ENCODE data around the gene STXBP2. TPM values are rescaled to one million over a fixed set of nuclear protein-coding genes. Genes with fewer than 3 reads are reported as not detected.

Gene STXBP2
- total RNA-seq, 1 experiment from 2014 or later = 141 TPM

DNA sequence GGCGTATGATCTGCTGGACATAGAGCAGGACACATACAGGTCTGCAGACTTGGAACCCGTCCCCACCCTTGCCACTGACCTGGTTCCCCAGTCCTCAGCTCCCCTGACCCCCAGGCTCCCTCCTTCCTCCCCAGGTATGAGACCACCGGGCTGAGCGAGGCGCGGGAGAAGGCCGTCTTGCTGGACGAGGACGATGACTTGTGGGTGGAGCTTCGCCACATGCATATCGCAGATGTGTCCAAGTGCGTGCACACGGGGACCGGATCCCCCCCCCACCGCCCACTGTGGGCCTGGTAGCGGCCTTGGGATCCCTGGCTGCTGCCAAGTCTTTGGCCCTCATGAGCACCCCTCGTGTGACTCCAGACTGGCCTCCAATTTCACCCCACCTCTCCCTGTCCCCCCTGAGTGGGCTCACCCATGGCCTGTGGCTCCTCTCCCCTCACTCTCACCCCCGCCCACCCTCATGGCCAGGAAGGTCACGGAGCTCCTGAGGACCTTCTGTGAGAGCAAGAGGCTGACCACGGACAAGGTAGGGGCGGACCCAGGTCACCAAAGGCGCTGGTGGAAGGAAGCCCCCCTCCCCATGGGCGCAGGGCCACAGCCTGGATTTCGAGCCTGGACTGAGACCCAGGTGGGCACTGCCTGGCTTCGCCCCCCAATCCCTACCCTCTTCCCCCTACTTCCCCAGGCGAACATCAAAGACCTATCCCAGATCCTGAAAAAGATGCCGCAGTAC is 5.6 kb downstream of the STXBP2 start (continued):
- TF ChIP-seq CBX3 (IDR thresholded peaks at IDR 0.05; ENCODE audit: low read depth) = no peak

DNA sequence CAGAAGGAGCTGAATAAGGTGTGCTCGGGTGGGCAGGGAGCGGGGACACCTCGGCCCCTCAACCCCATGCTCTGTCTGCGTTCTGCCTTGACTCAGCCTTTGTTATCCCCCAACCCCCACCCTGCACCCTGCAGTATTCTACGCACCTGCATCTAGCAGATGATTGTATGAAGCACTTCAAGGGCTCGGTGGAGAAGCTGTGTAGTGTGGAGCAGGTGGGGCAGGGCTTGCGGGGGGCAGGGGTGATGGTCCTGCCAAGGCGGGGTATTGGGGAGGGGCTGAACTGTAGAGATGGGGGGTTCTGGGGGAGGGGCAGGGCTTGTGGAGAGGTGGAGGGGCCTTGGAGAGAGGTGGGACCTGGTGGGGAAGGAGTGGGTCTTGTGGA is 6.1 kb downstream of the STXBP2 start:
- CTCF ChIA-PET = interaction anchor here (1.3 kb wide), 1 partner anchor 157 kb away, joined by 4 read pairs; no protein-coding TSS in a partner anchor
- Histone ChIP-seq H3K9ac (ENCODE audit: low read length) (no peak overlapping the region), H3K79me2 (ENCODE audit: insufficient read depth, low read length) (peaks cover 9% of the 10 kb centered on the region), H3K9me2 (ENCODE audit: insufficient read depth) (no peaks in the 10 kb centered on the region), H3K36me3 (ENCODE audit: control insufficient read depth in 1 of 2, insufficient read depth in 2 of 2, low read length in 2 of 2) (peaks cover 0 to 11% of the 10 kb centered on the region in 2 experiments; a peak in 1 of 4 replicates), H3K4me2 (ENCODE audit: low read length) (no peak overlapping the region), H3K4me1 (ENCODE audit: control insufficient read depth in 1 of 2, insufficient read depth in 2 of 2, low read length in 2 of 2) (peaks cover 2 to 15% of the 10 kb centered on the region in 2 experiments; a peak in 3 of 4 replicates), H3K27me3 (ENCODE audit: insufficient read depth, low read length) (no peaks in the 10 kb centered on the region), H2AFZ (ENCODE audit: low read depth, low read length, poor library complexity, severe bottlenecking) (no peak overlapping the region), H3K9me3 (ENCODE audit: control insufficient read depth in 1 of 2, insufficient read depth in 1 of 2, low read depth in 1 of 2, low read length in 2 of 2) (peaks cover 0 to 4% of the 10 kb centered on the region in 2 experiments; a peak in 1 of 4 replicates), H3K4me3 (replicated peaks in 1 of 2; ENCODE audit: low read depth in 1 of 2, low read length in 2 of 2) (no peak overlapping the region), H4K20me1 (ENCODE audit: insufficient read depth) (no peaks in the 10 kb centered on the region), H3K27ac (ENCODE audit: low read depth, low read length) (no peak overlapping the region; the same call in 1 of the 2 replicates)
- no TSS peak for BruUV-seq (replicated peaks)
- intact Hi-C loops (cut with micrococcal nuclease) = no loop called here
- no peak for ATAC-seq
- POLR2A ChIA-PET = no interaction called here
- TF ChIP-seq EZH2 (IDR thresholded peaks at IDR 0.05) (no peak), JUND (IDR thresholded peaks at IDR 0.05) (no peak), SP1 (IDR thresholded peaks at IDR 0.05; ENCODE audit: low read depth) (no peak), SRF (IDR thresholded peaks at IDR 0.05; ENCODE audit: low read depth) (no peak), POLR2AphosphoS5 (IDR thresholded peaks at IDR 0.05; ENCODE audit: low read depth, low read length) (no peak), RAD21 (IDR thresholded peaks at IDR 0.05; ENCODE audit: low read depth) (no peak), ZFX (IDR thresholded peaks at IDR 0.05) (no peak), MAX (IDR thresholded peaks at IDR 0.05) (no peak), CBX3 (IDR thresholded peaks at IDR 0.05; ENCODE audit: low read depth) (no peak), TCF7L2 (IDR thresholded peaks at IDR 0.05; ENCODE audit: borderline replicate concordance, extremely low read depth, insufficient read depth, insufficient read length) (no peak)
- TF ChIP-seq, protein P1, sequence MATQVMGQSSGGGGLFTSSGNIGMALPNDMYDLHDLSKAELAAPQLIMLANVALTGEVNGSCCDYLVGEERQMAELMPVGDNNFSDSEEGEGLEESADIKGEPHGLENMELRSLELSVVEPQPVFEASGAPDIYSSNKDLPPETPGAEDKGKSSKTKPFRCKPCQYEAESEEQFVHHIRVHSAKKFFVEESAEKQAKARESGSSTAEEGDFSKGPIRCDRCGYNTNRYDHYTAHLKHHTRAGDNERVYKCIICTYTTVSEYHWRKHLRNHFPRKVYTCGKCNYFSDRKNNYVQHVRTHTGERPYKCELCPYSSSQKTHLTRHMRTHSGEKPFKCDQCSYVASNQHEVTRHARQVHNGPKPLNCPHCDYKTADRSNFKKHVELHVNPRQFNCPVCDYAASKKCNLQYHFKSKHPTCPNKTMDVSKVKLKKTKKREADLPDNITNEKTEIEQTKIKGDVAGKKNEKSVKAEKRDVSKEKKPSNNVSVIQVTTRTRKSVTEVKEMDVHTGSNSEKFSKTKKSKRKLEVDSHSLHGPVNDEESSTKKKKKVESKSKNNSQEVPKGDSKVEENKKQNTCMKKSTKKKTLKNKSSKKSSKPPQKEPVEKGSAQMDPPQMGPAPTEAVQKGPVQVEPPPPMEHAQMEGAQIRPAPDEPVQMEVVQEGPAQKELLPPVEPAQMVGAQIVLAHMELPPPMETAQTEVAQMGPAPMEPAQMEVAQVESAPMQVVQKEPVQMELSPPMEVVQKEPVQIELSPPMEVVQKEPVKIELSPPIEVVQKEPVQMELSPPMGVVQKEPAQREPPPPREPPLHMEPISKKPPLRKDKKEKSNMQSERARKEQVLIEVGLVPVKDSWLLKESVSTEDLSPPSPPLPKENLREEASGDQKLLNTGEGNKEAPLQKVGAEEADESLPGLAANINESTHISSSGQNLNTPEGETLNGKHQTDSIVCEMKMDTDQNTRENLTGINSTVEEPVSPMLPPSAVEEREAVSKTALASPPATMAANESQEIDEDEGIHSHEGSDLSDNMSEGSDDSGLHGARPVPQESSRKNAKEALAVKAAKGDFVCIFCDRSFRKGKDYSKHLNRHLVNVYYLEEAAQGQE (IDR thresholded peaks at IDR 0.05; ENCODE audit: low read depth) = no peak
- TF ChIP-seq, protein P2, sequence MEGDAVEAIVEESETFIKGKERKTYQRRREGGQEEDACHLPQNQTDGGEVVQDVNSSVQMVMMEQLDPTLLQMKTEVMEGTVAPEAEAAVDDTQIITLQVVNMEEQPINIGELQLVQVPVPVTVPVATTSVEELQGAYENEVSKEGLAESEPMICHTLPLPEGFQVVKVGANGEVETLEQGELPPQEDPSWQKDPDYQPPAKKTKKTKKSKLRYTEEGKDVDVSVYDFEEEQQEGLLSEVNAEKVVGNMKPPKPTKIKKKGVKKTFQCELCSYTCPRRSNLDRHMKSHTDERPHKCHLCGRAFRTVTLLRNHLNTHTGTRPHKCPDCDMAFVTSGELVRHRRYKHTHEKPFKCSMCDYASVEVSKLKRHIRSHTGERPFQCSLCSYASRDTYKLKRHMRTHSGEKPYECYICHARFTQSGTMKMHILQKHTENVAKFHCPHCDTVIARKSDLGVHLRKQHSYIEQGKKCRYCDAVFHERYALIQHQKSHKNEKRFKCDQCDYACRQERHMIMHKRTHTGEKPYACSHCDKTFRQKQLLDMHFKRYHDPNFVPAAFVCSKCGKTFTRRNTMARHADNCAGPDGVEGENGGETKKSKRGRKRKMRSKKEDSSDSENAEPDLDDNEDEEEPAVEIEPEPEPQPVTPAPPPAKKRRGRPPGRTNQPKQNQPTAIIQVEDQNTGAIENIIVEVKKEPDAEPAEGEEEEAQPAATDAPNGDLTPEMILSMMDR (IDR thresholded peaks at IDR 0.05 in 2 of 3, conservative IDR thresholded peaks at IDR 0.05 in 1 of 3; ENCODE audit: borderline replicate concordance in 1 of 3, insufficient read depth in 1 of 3, low read depth in 2 of 3, low read length in 2 of 3) = no peak
- RAD21 ChIA-PET (ENCODE audit: low non-redundant PET in 1 of 2, low total read pairs in 2 of 2, uncharacterized antibody in 2 of 2, unreplicated experiment in 2 of 2) = no interaction called here
- no peak for DNase-seq (ENCODE audit: low read depth, low spot score)
